ENCODE results near the gene REV3L.

DNA sequence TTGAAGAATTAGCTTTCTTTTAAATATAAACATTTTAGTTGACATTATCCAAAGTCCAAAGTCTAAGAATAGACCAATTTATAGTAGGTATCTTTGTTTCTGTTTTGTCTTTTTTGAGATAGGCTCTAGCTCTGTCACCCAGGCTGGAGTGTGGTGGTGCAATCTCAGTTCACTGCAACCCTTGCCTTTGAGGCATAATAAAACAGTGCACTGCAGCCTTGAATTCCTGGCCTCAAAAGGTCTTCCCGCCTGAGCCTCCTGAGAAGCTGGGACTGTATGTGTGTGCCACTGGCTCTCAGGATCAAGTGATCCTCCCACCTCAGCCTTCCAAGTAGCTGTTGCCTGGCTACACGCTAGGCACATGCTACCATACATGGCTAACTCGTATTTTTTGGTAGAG, 135.4 kb downstream of the REV3L start:
- TF ChIP-seq, protein P1, sequence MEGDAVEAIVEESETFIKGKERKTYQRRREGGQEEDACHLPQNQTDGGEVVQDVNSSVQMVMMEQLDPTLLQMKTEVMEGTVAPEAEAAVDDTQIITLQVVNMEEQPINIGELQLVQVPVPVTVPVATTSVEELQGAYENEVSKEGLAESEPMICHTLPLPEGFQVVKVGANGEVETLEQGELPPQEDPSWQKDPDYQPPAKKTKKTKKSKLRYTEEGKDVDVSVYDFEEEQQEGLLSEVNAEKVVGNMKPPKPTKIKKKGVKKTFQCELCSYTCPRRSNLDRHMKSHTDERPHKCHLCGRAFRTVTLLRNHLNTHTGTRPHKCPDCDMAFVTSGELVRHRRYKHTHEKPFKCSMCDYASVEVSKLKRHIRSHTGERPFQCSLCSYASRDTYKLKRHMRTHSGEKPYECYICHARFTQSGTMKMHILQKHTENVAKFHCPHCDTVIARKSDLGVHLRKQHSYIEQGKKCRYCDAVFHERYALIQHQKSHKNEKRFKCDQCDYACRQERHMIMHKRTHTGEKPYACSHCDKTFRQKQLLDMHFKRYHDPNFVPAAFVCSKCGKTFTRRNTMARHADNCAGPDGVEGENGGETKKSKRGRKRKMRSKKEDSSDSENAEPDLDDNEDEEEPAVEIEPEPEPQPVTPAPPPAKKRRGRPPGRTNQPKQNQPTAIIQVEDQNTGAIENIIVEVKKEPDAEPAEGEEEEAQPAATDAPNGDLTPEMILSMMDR (IDR thresholded peaks at IDR 0.05; ENCODE audit: low read depth, low read length), result no peak
- TF ChIP-seq EZH2phosphoT487 (IDR thresholded peaks at IDR 0.05; ENCODE audit: low read depth), result no peak

Data from OCI-LY3 (cell line).